Measurements from ENCODE around the gene RAD51B.

The RAD51B gene

GRCh38 chr14:68771631-68772030, 952.1 kb downstream of the RAD51B start:
- DNase-seq (ENCODE audit: low read depth in 3 of 3, low spot score in 1 of 3) = no peak

GRCh38 chr14:68772761-68773381, 953.3 kb downstream of the RAD51B start:
- DNase-seq (ENCODE audit: low read depth in 3 of 3, low spot score in 1 of 3) = no peak

- DNase-seq (ENCODE audit: low read depth in 3 of 3, low spot score in 1 of 3) = no peak
Observed at GRCh38 chr14:68774771-68775613, 955.4 kb downstream of the RAD51B start.

GRCh38 chr14:68775614-68776126, 956.1 kb downstream of the RAD51B start:
- DNase-seq (ENCODE audit: low read depth in 3 of 3, low spot score in 1 of 3) = no peak

GRCh38 chr14:68777644-68778043, 958.1 kb downstream of the RAD51B start:
- no peak for DNase-seq (ENCODE audit: low read depth in 3 of 3, low spot score in 1 of 3)

Data from stimulated activated CD4-positive, alpha-beta T cell treated with anti-CD3 and anti-CD28 coated beads, TNF-alpha, amount 100 ng/mL, for 1 hour (primary cell).